Endothelial cell of umbilical vein (primary cell): ENCODE results near the gene HEPHL1. TPM values are rescaled to one million over a fixed set of nuclear protein-coding genes. Genes with fewer than 3 reads are reported as not detected.
A peak's percentile ranks its signal among the peaks of the same experiment; 100 is the strongest.

Experiments used
- Bru-seq: library from RNA; stranded (reverse); fragments of 400-500 nt; gene quantifications from one replicate; lab custom pipeline; 2021; lab: Mats Ljungman, UMichigan
- BruChase-seq, 2 experiments: library from RNA; stranded (reverse); fragments of 400-500 nt; gene quantifications; one replicate each; lab custom pipeline; 2021; lab: Mats Ljungman, UMichigan
- BruUV-seq: library from RNA; stranded (reverse); fragments of 400-500 nt; replicated peaks from 2 replicates; lab custom pipeline; 2021; lab: Mats Ljungman, UMichigan
- CTCF ChIA-PET: fragments of 300-600, 350-600 bp; sonication (Branson Sonifier 250); formaldehyde crosslinking; loops from one replicate; lab custom pipeline; 2021; ENCODE audit warnings: antibody characterized with exemption, inconsistent platforms; lab: Charles Lee
- POLR2A ChIA-PET: fragments of 300-600, 350-600 bp; sonication (Branson Sonifier 250); formaldehyde crosslinking; loops from one replicate; lab custom pipeline; 2021; ENCODE audit warnings: antibody characterized with exemption, inconsistent platforms; lab: Charles Lee
- DNase-seq: peaks from one replicate; pipeline ENCODE4 v3.0.0-alpha.2; 2011; ENCODE audit warnings: low read depth, low spot score
- FAIRE-seq: peaks from 2 replicates; lab custom pipeline; 2011; peaks lifted over from hg19 to GRCh38; lab: Jason Lieb, UNC
- H2AFZ ChIP-seq: 2 replicates; pipeline ENCODE4 v1.6.0; 2012; ENCODE audit warnings: low read depth, low read length, control low read depth, inconsistent platforms
- H3K27ac ChIP-seq: 2 replicates; pipeline ENCODE4 v1.5.1; 2011; ENCODE audit warnings: low read depth, mild to moderate bottlenecking, control low read depth, low read length, moderate library complexity; ENCODE audit not compliant: insufficient read depth
- H3K27me3 ChIP-seq, 2 experiments: 2 replicates each; pipeline versions ENCODE4 v1.6.0 to v1.6.1; 2011; ENCODE audit warnings: low read length in 2 of 2, mixed read lengths in 1 of 2; ENCODE audit not compliant: control insufficient read depth in 2 of 2, insufficient read depth in 2 of 2
- H3K36me3 ChIP-seq, 2 experiments: 2 replicates in 1 of 2; 3 replicates in 1 of 2; pipeline ENCODE4 v1.5.1; 2011; ENCODE audit warnings: low read length in 2 of 2, mild to moderate bottlenecking in 1 of 2, moderate library complexity in 1 of 2; ENCODE audit not compliant: control insufficient read depth in 2 of 2, insufficient read depth in 2 of 2; ENCODE audit errors: extremely low read depth in 1 of 2
- H3K4me1 ChIP-seq: 3 replicates; pipeline ENCODE4 v1.5.1; 2011; ENCODE audit warnings: mild to moderate bottlenecking, low read length; ENCODE audit not compliant: control insufficient read depth, insufficient read depth; ENCODE audit errors: extremely low read depth
- H3K4me2 ChIP-seq: 2 replicates; pipeline ENCODE4 v1.6.1; 2011; ENCODE audit warnings: low read length, control low read depth, mixed read lengths; ENCODE audit not compliant: insufficient read depth
- H3K4me3 ChIP-seq, 3 experiments: fragments of 200-600 bp in 1 of 3; sonication (generic), shearing (Covaris generic) in 1 of 3; replicated peaks in 1 of 3; 2 replicates each; pipeline ENCODE4 v1.5.1; 2011 to 2016; ENCODE audit warnings: control low read depth in 3 of 3, low read length in 3 of 3, mild to moderate bottlenecking in 2 of 3, inconsistent platforms in 1 of 3, low read depth in 1 of 3, moderate library complexity in 1 of 3; ENCODE audit not compliant: insufficient read depth in 1 of 3
- H3K79me2 ChIP-seq: 2 replicates; pipeline ENCODE4 v1.6.0; 2012; ENCODE audit warnings: low read length, inconsistent platforms; ENCODE audit not compliant: control insufficient read depth, insufficient read depth
- H3K9ac ChIP-seq: replicated peaks from 2 replicates; pipeline ENCODE3; 2011; ENCODE audit warnings: low read length, control low read depth; ENCODE audit not compliant: insufficient read depth; ENCODE audit errors: extremely low read depth
- H3K9me1 ChIP-seq: replicated peaks from 3 replicates; pipeline ENCODE4 v1.6.0; 2011; ENCODE audit warnings: mild to moderate bottlenecking, low read length; ENCODE audit not compliant: control insufficient read depth, insufficient read depth; ENCODE audit errors: extremely low read depth
- H3K9me3 ChIP-seq: replicated peaks from 2 replicates; pipeline ENCODE4 v1.5.1; 2012; ENCODE audit warnings: low read length, inconsistent platforms; ENCODE audit not compliant: control insufficient read depth, insufficient read depth
- H4K20me1 ChIP-seq: replicated peaks from 2 replicates; pipeline ENCODE3; 2011; ENCODE audit warnings: mild to moderate bottlenecking, low read length; ENCODE audit not compliant: control insufficient read depth, insufficient read depth; ENCODE audit errors: extremely low read depth
- CTCF ChIP-seq, 2 donors: IDR thresholded peaks; 1 replicate in 1 of 2; 2 replicates in 1 of 2; pipeline ENCODE4 v1.5.1; 2011; ENCODE audit warnings: low read length in 2 of 2, mild to moderate bottlenecking in 2 of 2, moderate library complexity in 2 of 2, control low read depth in 1 of 2, inconsistent platforms in 1 of 2, low read depth in 1 of 2; ENCODE audit not compliant: insufficient read depth in 1 of 2; ENCODE audit errors: extremely low read depth in 1 of 2
- EZH2 ChIP-seq: IDR thresholded peaks from 2 replicates; pipeline ENCODE4 v1.6.1; 2012; ENCODE audit warnings: borderline replicate concordance, low read depth, mild to moderate bottlenecking, moderate library complexity, low read length, inconsistent platforms; ENCODE audit not compliant: severe bottlenecking
- FOS ChIP-seq: IDR thresholded peaks from 2 replicates; pipeline ENCODE4 v1.6.1; 2011; ENCODE audit warnings: mild to moderate bottlenecking, low read length, moderate library complexity, borderline replicate concordance; ENCODE audit not compliant: insufficient read depth
- GATA2 ChIP-seq: IDR thresholded peaks from 2 replicates; pipeline ENCODE4 v1.7.0; 2011; ENCODE audit warnings: low read depth, mild to moderate bottlenecking, moderate library complexity, mixed read lengths, low read length; ENCODE audit not compliant: insufficient read length, insufficient read depth
- JUN ChIP-seq: IDR thresholded peaks from 2 replicates; pipeline ENCODE4 v1.6.1; 2011; ENCODE audit warnings: borderline replicate concordance, low read depth; ENCODE audit not compliant: insufficient read length, insufficient read depth
- MAX ChIP-seq: IDR thresholded peaks from 2 replicates; pipeline ENCODE4 v1.6.1; 2011; ENCODE audit not compliant: insufficient read depth, insufficient read length
- MYC ChIP-seq: IDR thresholded peaks from one replicate; pipeline ENCODE4 v1.6.1; 2011; ENCODE audit warnings: mild to moderate bottlenecking, low read depth, low read length
- POLR2A ChIP-seq: IDR thresholded peaks from 2 replicates; pipeline ENCODE4 v1.6.1; 2012; ENCODE audit warnings: low read depth, mild to moderate bottlenecking, control low read depth, low read length
- POLR2AphosphoS5 ChIP-seq: IDR thresholded peaks from 2 replicates; pipeline ENCODE4 v1.6.1; 2012; ENCODE audit warnings: low read depth, mild to moderate bottlenecking, control low read depth, low read length, moderate library complexity; ENCODE audit not compliant: insufficient read depth
- dilution Hi-C: fragments of 300-500 bp; cut with MboI; formaldehyde crosslinking; loops from one replicate; pipeline ENCODE4 v1.15.0; 2019; ENCODE audit warnings: low sequenced_read_pairs; ENCODE audit not compliant: extremely low pct_ligation_motif_present
- intact Hi-C: fragments of 100-400 bp; cut with micrococcal nuclease; formaldehyde crosslinking; loops from one replicate; pipeline ENCODE4 v1.10.0; 2022
- long read RNA-seq: library from polyadenylated mRNA; stranded (forward); transcript quantifications from one replicate; pipeline ENCODE4 v2.0.0, GENCODE V29; 2021
- polyA minus RNA-seq, 3 experiments: library from RNA; depleted of rRNA, polyadenylated mRNA; stranded (reverse); fragments of >200 nt; gene quantifications; 1 replicate in 1 of 3; 2 replicates in 2 of 3; pipeline ENCODE4 v1.2.3, GENCODE V29; 2011
- polyA plus RNA-seq, 4 experiments: library from polyadenylated mRNA; depleted of rRNA in 3 of 4; stranded (reverse) in 3 of 4; unstranded in 1 of 4; fragments of >200 nt; gene quantifications; 2 replicates each; pipeline versions ENCODE4 v1.2.1 to v1.2.3, GENCODE V29; 2011 to 2012; ENCODE audit warnings: missing spikeins in 1 of 4
- total RNA-seq: library from RNA; stranded (reverse); gene quantifications from 2 replicates; pipeline ENCODE4 v1.2.3, GENCODE V29; 2021

Gene HEPHL1
- total RNA-seq (not detected in 2 replicates), polyA plus RNA-seq (not detected in 2 replicates), polyA minus RNA-seq (not detected in 2 replicates), Bru-seq, nascent RNA (percentile 3 among the genes with signal in this experiment), BruChase-seq, experiment 1, labeled RNA remaining after a 6-hour chase (percentile 2 among the genes with signal in this experiment), BruChase-seq, experiment 2, labeled RNA remaining after a 2-hour chase (percentile 2 among the genes with signal in this experiment)
- polyA plus RNA-seq (2011; cell fraction: cytosol; rRNA removed), result not detected in 2 replicates
- polyA plus RNA-seq (2011; cell fraction: nucleus; rRNA removed), result not detected in 2 replicates
- polyA plus RNA-seq (2012), result 0.03 TPM in 1 of 2 replicates, not detected in the other
- polyA minus RNA-seq (2011; cell fraction: cytosol; rRNA and poly(A)+ RNA removed), result not detected
- not detected in 2 replicates for polyA minus RNA-seq (2011; cell fraction: nucleus; rRNA and poly(A)+ RNA removed)
- long read RNA-seq, result 0 reads

GRCh38 chr11:94020777-94021481, at the start of gene HEPHL1:
HEPHL1 (plus strand) TSS chr11:94021354; CDS start chr11:94021369, 15 bp downstream.
- no peak within 1 kb of the TSS for H2AFZ ChIP-seq
- H3K36me3 ChIP-seq, result no peaks in the 10 kb centered on the region
- BruUV-seq, result no TSS peak
- H3K27ac ChIP-seq, result no peak within 1 kb of the TSS
- H3K4me3 ChIP-seq, result no peak within 1 kb of the TSS
- ChIA-PET CTCF (no interaction called here), POLR2A (no interaction called here)
- peaks cover 1% of the 10 kb centered on the region for H3K9me3 ChIP-seq
- no peak for FAIRE-seq
- no peaks in the 10 kb centered on the region for H3K9me1 ChIP-seq
- no peak within 1 kb of the TSS for H3K4me2 ChIP-seq
- dilution Hi-C loops (no loop called here), intact Hi-C loops (loop anchor here (5.0 kb wide), 1 partner anchor 39 kb away; no protein-coding TSS in a partner anchor)
- H4K20me1 ChIP-seq, result no peaks in the 10 kb centered on the region
- no peak for DNase-seq
- no peak within 1 kb of the TSS for H3K9ac ChIP-seq
- H3K4me1 ChIP-seq, result no peaks in the 10 kb centered on the region
- H3K27me3 ChIP-seq, result no peaks in the 10 kb centered on the region
- H3K79me2 ChIP-seq, result no peaks in the 10 kb centered on the region
- TF ChIP-seq EZH2, result no peak
- no peak for TF ChIP-seq MAX
- TF ChIP-seq POLR2A, result no peak
- no peak for TF ChIP-seq POLR2AphosphoS5
- TF ChIP-seq GATA2, result no peak
- TF ChIP-seq MYC, result no peak
- no peak for TF ChIP-seq JUN
- TF ChIP-seq CTCF (IDR thresholded peaks at IDR 0.05; ENCODE audit: extremely low read depth in 1 of 2, insufficient read depth in 1 of 2, low read depth in 1 of 2, low read length in 2 of 2), result no peak
- TF ChIP-seq FOS, result no peak
